WTC11 (cell line): Measurements from ENCODE around the gene RBMS1.

ENCODE experiments used
- CTCF ChIP-seq: fragments of 200-600 bp; IDR thresholded peaks from 2 replicates; pipeline ENCODE4 v1.8.0; 2022; ENCODE audit warnings: antibody characterized with exemption
- MAX ChIP-seq: sonication (generic); formaldehyde crosslinking; IDR thresholded peaks from 2 replicates; pipeline ENCODE4 v1.8.0; 2022; ENCODE audit warnings: mild to moderate bottlenecking, missing genetic modification reagents
- TF ChIP-seq, protein P1 (sequence below): sonication (generic); formaldehyde crosslinking; IDR thresholded peaks from 2 replicates; pipeline ENCODE4 v1.8.1; 2023; ENCODE audit warnings: mild to moderate bottlenecking, missing genetic modification reagents
- TF ChIP-seq, protein P2 (sequence below): sonication (generic); formaldehyde crosslinking; IDR thresholded peaks from 2 replicates; pipeline ENCODE4 v1.8.1; 2023; ENCODE audit warnings: mild to moderate bottlenecking, missing genetic modification reagents, moderate library complexity

- TF ChIP-seq, protein P1, sequence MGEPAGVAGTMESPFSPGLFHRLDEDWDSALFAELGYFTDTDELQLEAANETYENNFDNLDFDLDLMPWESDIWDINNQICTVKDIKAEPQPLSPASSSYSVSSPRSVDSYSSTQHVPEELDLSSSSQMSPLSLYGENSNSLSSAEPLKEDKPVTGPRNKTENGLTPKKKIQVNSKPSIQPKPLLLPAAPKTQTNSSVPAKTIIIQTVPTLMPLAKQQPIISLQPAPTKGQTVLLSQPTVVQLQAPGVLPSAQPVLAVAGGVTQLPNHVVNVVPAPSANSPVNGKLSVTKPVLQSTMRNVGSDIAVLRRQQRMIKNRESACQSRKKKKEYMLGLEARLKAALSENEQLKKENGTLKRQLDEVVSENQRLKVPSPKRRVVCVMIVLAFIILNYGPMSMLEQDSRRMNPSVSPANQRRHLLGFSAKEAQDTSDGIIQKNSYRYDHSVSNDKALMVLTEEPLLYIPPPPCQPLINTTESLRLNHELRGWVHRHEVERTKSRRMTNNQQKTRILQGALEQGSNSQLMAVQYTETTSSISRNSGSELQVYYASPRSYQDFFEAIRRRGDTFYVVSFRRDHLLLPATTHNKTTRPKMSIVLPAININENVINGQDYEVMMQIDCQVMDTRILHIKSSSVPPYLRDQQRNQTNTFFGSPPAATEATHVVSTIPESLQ (CRISPR knock-in tag) = no peak
- TF ChIP-seq CTCF = no peak
- no peak for TF ChIP-seq MAX
- TF ChIP-seq, protein P2, sequence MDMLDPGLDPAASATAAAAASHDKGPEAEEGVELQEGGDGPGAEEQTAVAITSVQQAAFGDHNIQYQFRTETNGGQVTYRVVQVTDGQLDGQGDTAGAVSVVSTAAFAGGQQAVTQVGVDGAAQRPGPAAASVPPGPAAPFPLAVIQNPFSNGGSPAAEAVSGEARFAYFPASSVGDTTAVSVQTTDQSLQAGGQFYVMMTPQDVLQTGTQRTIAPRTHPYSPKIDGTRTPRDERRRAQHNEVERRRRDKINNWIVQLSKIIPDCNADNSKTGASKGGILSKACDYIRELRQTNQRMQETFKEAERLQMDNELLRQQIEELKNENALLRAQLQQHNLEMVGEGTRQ (CRISPR knock-in tag) = no peak
Measured at GRCh38 chr2:160515120-160515519, 21.5 kb upstream of the RBMS1 start.
